SU-DHL-6 (cell line): ENCODE measurements around the gene KRTAP5-2.
"Not testable (repeated sequence)": the region's sequence is repeated elsewhere in the genome, so short reads cannot be mapped to it uniquely, and the experiment has no call there.

ENCODE experiments used
- H2AFZ ChIP-seq: fragments of 200-600 bp; sonication (generic); 2 replicates; pipeline ENCODE4 v1.6.1; 2014; ENCODE audit warnings: low read depth, mild to moderate bottlenecking, moderate library complexity, mixed read lengths, antibody characterized with exemption, low read length; ENCODE audit not compliant: severe bottlenecking
- H3F3A ChIP-seq: fragments of 200-600 bp; shearing (Covaris generic); 2 replicates; pipeline ENCODE4 v1.6.0; 2016; ENCODE audit warnings: antibody characterized with exemption, mild to moderate bottlenecking; ENCODE audit not compliant: insufficient read depth
- H3K27ac ChIP-seq: fragments of 200-600 bp; sonication (generic); 2 replicates; pipeline ENCODE4 v1.5.1; 2016; ENCODE audit warnings: low read depth, mild to moderate bottlenecking, low read length, moderate library complexity, mixed read lengths
- H3K27me3 ChIP-seq: fragments of 200-600 bp; sonication (generic), shearing (Covaris generic); 2 replicates; pipeline ENCODE4 v1.6.0; 2014; ENCODE audit warnings: mild to moderate bottlenecking, low read length
- H3K36me3 ChIP-seq: fragments of 200-600 bp; sonication (generic); 2 replicates; pipeline ENCODE4 v1.6.1; 2014; ENCODE audit warnings: mild to moderate bottlenecking, low read length, mixed read lengths
- H3K4me2 ChIP-seq: fragments of 300-600, 200-600 bp; shearing (Covaris generic), sonication (generic); 2 replicates; pipeline ENCODE4 v1.6.0; 2014; ENCODE audit warnings: low read length, low read depth, mild to moderate bottlenecking; ENCODE audit not compliant: poor library complexity, severe bottlenecking
- H3K4me3 ChIP-seq: fragments of 200-600 bp; sonication (generic); 2 replicates; pipeline ENCODE4 v1.5.1; 2014; ENCODE audit warnings: antibody characterized with exemption, low read length, mild to moderate bottlenecking, mixed read lengths; ENCODE audit not compliant: insufficient read depth, poor library complexity, severe bottlenecking
- H3K79me2 ChIP-seq: fragments of 200-600 bp; sonication (generic); 2 replicates; pipeline ENCODE4 v1.6.1; 2014; ENCODE audit warnings: mild to moderate bottlenecking, low read length, moderate library complexity; ENCODE audit not compliant: insufficient read depth
- H3K9ac ChIP-seq: fragments of 200-600 bp; sonication (generic); 2 replicates; pipeline ENCODE4 v1.7.0; 2014; ENCODE audit warnings: mild to moderate bottlenecking, low read length
- H3K9me2 ChIP-seq: fragments of 200-600 bp; sonication (generic); replicated peaks from 2 replicates; pipeline ENCODE4 v1.6.1; 2014; ENCODE audit warnings: low read length; ENCODE audit not compliant: insufficient read depth
- H3K9me3 ChIP-seq: fragments of 200-600 bp; sonication (generic); 2 replicates; pipeline ENCODE4 v1.6.1; 2014; ENCODE audit warnings: low read length, mixed read lengths; ENCODE audit not compliant: insufficient read depth
- H4K20me1 ChIP-seq: fragments of 200-600 bp; sonication (generic); 2 replicates; pipeline ENCODE4 v1.6.1; 2014; ENCODE audit warnings: low read depth, mild to moderate bottlenecking, antibody characterized with exemption, low read length, moderate library complexity, mixed read lengths
- CTCF ChIP-seq: fragments of 200-600 bp; sonication (generic); IDR thresholded peaks from one replicate; pipeline ENCODE4 v1.5.1; 2017; ENCODE audit warnings: antibody characterized with exemption, mild to moderate bottlenecking, low read length, moderate library complexity; ENCODE audit not compliant: insufficient read depth, poor library complexity, severe bottlenecking
- EZH2phosphoT487 ChIP-seq: fragments of 200-600 bp; sonication (generic), shearing (Covaris generic); conservative IDR thresholded peaks from 2 replicates; pipeline ENCODE4 v1.6.1; 2018; ENCODE audit warnings: mild to moderate bottlenecking, antibody characterized with exemption, low read length, moderate library complexity, mixed read lengths

KRTAP5-2 gene

DNA sequence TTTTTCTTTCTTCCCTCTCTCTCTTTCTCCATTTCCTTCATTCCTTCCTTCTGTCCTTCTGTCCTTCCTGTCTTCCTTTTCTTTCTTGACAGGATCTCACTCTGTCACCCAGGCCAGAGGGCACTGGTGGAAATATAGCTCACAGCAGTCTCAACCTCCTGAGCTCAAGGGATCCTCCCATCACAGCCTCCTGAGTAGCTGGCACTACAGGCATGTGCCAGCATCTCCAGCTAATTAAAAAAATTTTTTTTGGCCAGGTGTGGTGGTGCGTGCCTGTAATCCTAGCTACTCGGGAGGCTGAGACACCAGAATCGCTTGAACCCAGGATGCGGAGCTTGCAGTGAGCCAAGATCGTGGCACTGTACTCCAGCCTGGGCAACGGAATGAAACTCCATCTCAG is 21.3 kb downstream of the KRTAP5-2 start:
- TF ChIP-seq EZH2phosphoT487, result no peak
- no peak for TF ChIP-seq CTCF
- Histone ChIP-seq H3K36me3 (no peaks in the 10 kb centered on the region), H3K9me3 (no peaks in the 10 kb centered on the region), H3K27ac (no peak overlapping the region), H2AFZ (no peak overlapping the region), H3K9me2 (no peaks in the 10 kb centered on the region), H4K20me1 (no peaks in the 10 kb centered on the region), H3K27me3 (no peaks in the 10 kb centered on the region), H3K79me2 (no peaks in the 10 kb centered on the region), H3F3A (no peaks in the 10 kb centered on the region), H3K4me3 (no peak overlapping the region), H3K4me2 (no peak overlapping the region), H3K9ac (no peak overlapping the region)

DNA sequence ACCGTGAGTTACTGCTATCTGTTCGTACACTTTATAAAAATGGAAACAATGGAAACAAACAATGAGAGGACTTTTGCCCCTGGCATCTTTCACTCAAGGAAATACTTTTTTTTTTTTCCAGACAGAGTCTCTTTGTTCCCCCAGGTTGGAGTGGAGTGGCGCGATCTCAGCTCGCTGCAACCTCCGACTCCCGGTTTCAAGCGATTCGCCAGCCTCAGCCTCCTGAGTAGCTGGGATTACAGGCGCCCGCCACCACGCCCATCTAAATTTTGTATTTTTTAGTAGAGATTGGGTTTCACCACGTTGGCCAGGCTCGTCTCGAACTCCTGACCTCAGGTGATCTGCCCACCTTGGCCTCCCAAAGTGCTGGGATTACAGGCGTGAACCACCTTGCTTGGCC is 22.3 kb downstream of the KRTAP5-2 start:
- H4K20me1 ChIP-seq, H3K4me2 ChIP-seq, H3K4me3 ChIP-seq, H3K9me2 ChIP-seq, H2AFZ ChIP-seq, H3K9me3 ChIP-seq, H3K36me3 ChIP-seq, H3K79me2 ChIP-seq, H3F3A ChIP-seq, H3K27ac ChIP-seq, H3K9ac ChIP-seq, H3K27me3 ChIP-seq: not testable (repeated sequence)

DNA sequence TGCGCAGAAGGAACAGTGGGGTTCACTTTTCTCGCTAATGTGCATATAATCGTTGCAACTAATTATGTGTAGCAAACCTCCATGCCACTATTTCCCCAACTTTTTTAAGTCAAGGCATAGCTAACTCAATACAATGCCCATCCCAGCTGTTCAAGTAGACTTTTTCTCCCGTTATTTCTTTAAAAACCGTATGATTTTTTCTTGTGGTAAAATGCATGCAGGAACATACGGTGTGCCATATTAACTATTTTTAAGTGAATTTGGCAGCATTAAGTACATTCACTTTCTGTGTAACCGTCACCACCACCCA is 23.2 kb downstream of the KRTAP5-2 start:
- H3K9me2 ChIP-seq, result no peaks in the 10 kb centered on the region
- H3K9ac ChIP-seq, result no peak overlapping the region

More for the DNA sequence above, 23.2 kb downstream of the KRTAP5-2 start:
- no peak overlapping the region for H3K27ac ChIP-seq
- no peaks in the 10 kb centered on the region for H3F3A ChIP-seq
- no peak overlapping the region for H3K4me3 ChIP-seq
- H4K20me1 ChIP-seq, result no peaks in the 10 kb centered on the region
- H2AFZ ChIP-seq, result no peak overlapping the region
- H3K36me3 ChIP-seq, result no peaks in the 10 kb centered on the region
- H3K9me3 ChIP-seq, result no peaks in the 10 kb centered on the region
- TF ChIP-seq CTCF, result no peak
- TF ChIP-seq EZH2phosphoT487, result 0 out of 2 replicates have a peak, but pooled peaks have one; percentile 46
- H3K27me3 ChIP-seq, result no peaks in the 10 kb centered on the region
- H3K79me2 ChIP-seq, result no peaks in the 10 kb centered on the region
- no peak overlapping the region for H3K4me2 ChIP-seq
